Activated naive CD8-positive, alpha-beta T cell treated with anti-CD3 and anti-CD28 coated beads, Interleukin-2, amount 10 ng/mL, durations not matched to agents 7 days and 5 days (primary cell): ENCODE measurements around the gene ENGASE. TPM values are rescaled to one million over a fixed set of nuclear protein-coding genes. Genes with fewer than 3 reads are reported as not detected.
"Not testable (repeated sequence)": the region's sequence is repeated elsewhere in the genome, so short reads cannot be mapped to it uniquely, and the experiment has no call there.

Source experiments
- ATAC-seq: fragments of 150-1000 bp; cut with Tn5 transposase; one replicate; pipeline ENCODE4 v1.10.0; 2021; ENCODE audit warnings: low read depth, moderate library complexity
- POLR2A ChIA-PET: fragments of 350-600 bp; sonication (Branson Sonifier 250); formaldehyde crosslinking; loops from one replicate; lab custom pipeline; 2021; ENCODE audit warnings: antibody characterized with exemption; lab: Charles Lee
- DNase-seq: peaks from one replicate; pipeline ENCODE4 v3.0.0; 2021
- H3K27ac Mint-ChIP-seq: one replicate; pipeline ENCODE4 v1.8.0; 2022; ENCODE audit warnings: mild to moderate bottlenecking, mixed read lengths
- H3K27me3 Mint-ChIP-seq: one replicate; pipeline ENCODE4 v1.8.0; 2022; ENCODE audit warnings: mild to moderate bottlenecking, moderate library complexity, mixed read lengths
- H3K36me3 Mint-ChIP-seq: one replicate; pipeline ENCODE4 v1.8.0; 2021; ENCODE audit warnings: mild to moderate bottlenecking, mixed read lengths
- H3K4me1 Mint-ChIP-seq: one replicate; pipeline ENCODE4 v1.8.0; 2021; ENCODE audit warnings: mixed read lengths
- H3K4me3 Mint-ChIP-seq: one replicate; pipeline ENCODE4 v1.8.0; 2022; ENCODE audit warnings: mild to moderate bottlenecking, moderate library complexity, mixed read lengths
- H3K9me3 Mint-ChIP-seq: one replicate; pipeline ENCODE4 v1.8.0; 2021; ENCODE audit warnings: mixed read lengths
- total RNA-seq, 2 experiments: library from RNA; stranded (reverse); gene quantifications; one replicate each; pipeline ENCODE4 v1.2.3, GENCODE V29; 2021

The ENGASE gene
- total RNA-seq = 10 to 100 TPM; 72.8 to 78.2 TPM

GRCh38 chr17:79074649-79075445 lies at the start of gene ENGASE:
Gene ENGASE (plus strand): TSS chr17:79074824. CDS start chr17:79074945, 121 bp downstream.
- Mint-ChIP-seq H3K4me3 (peak within 1 kb of the TSS; percentile 87), H3K4me1 (peaks cover 6% of the 10 kb centered on the region), H3K36me3 (peaks cover 2% of the 10 kb centered on the region), H3K9me3 (no peaks in the 10 kb centered on the region), H3K27ac (peak within 1 kb of the TSS; percentile 77), H3K27me3 (no peaks in the 10 kb centered on the region)
- POLR2A ChIA-PET = interaction anchor here (0.6 to 1.4 kb wide), 3 partner anchors 8 to 65 kb away, joined by 3 to 8 read pairs (median 3); partner anchors contain the start of gene CANT1
- ATAC-seq = peak; percentile 97
- peak; percentile 96 for DNase-seq

- H3K9me3 Mint-ChIP-seq = no peaks in the 10 kb centered on the region
- H3K27ac Mint-ChIP-seq = no peak overlapping the region
- peaks cover 5% of the 10 kb centered on the region for H3K4me1 Mint-ChIP-seq
- DNase-seq (no peak), ATAC-seq (no peak)
- POLR2A ChIA-PET = no interaction called here
- peaks cover 52% of the 10 kb centered on the region for H3K27me3 Mint-ChIP-seq
- H3K36me3 Mint-ChIP-seq = no peaks in the 10 kb centered on the region
- H3K4me3 Mint-ChIP-seq = peak overlapping the region; percentile 79
Observed at GRCh38 chr17:79024901-79025737, 49.5 kb upstream of the ENGASE start.

GRCh38 chr17:79026376-79027273 lies 48.0 kb upstream of the ENGASE start:
- H3K4me3 Mint-ChIP-seq = no peak overlapping the region

GRCh38 chr17:79027274-79027924 lies 47.2 kb upstream of the ENGASE start:
- no peaks in the 10 kb centered on the region for H3K36me3 Mint-ChIP-seq
- ATAC-seq (no peak), DNase-seq (no peak)
- no peaks in the 10 kb centered on the region for H3K9me3 Mint-ChIP-seq
- POLR2A ChIA-PET = no interaction called here
- H3K27ac Mint-ChIP-seq = no peak overlapping the region
- H3K4me3 Mint-ChIP-seq = no peak overlapping the region
- H3K4me1 Mint-ChIP-seq = peaks cover 5% of the 10 kb centered on the region
- peaks cover 42% of the 10 kb centered on the region for H3K27me3 Mint-ChIP-seq

More at GRCh38 chr17:79026376-79027273, 48.0 kb upstream of the ENGASE start:
- H3K36me3 Mint-ChIP-seq = no peaks in the 10 kb centered on the region
- no peak for DNase-seq
- peaks cover 5% of the 10 kb centered on the region for H3K4me1 Mint-ChIP-seq
- H3K27ac Mint-ChIP-seq = no peak overlapping the region
- no peaks in the 10 kb centered on the region for H3K9me3 Mint-ChIP-seq
- POLR2A ChIA-PET = no interaction called here
- peaks cover 46% of the 10 kb centered on the region for H3K27me3 Mint-ChIP-seq
- no peak for ATAC-seq

- Mint-ChIP-seq H3K4me3 (no peak overlapping the region), H3K9me3 (no peaks in the 10 kb centered on the region), H3K27me3 (peaks cover 38% of the 10 kb centered on the region), H3K4me1 (peaks cover 5% of the 10 kb centered on the region), H3K36me3 (no peaks in the 10 kb centered on the region), H3K27ac (no peak overlapping the region)
- POLR2A ChIA-PET = no interaction called here
- ATAC-seq (no peak), DNase-seq (no peak)
Observed at GRCh38 chr17:79027925-79028491, 46.6 kb upstream of the ENGASE start.

- Mint-ChIP-seq H3K27ac (no peak overlapping the region), H3K27me3 (peaks cover 31% of the 10 kb centered on the region), H3K9me3 (no peaks in the 10 kb centered on the region), H3K4me1 (peaks cover 5% of the 10 kb centered on the region), H3K36me3 (no peaks in the 10 kb centered on the region), H3K4me3 (no peak overlapping the region)
- POLR2A ChIA-PET = no interaction called here
- ATAC-seq = no peak
- no peak for DNase-seq
Observed at GRCh38 chr17:79028496-79029326, 45.9 kb upstream of the ENGASE start.

GRCh38 chr17:79029327-79030009 lies 45.2 kb upstream of the ENGASE start:
- POLR2A ChIA-PET = no interaction called here
- Mint-ChIP-seq H3K4me1 (peaks cover 2% of the 10 kb centered on the region), H3K36me3 (no peaks in the 10 kb centered on the region), H3K4me3 (no peak overlapping the region), H3K27ac (no peak overlapping the region), H3K27me3 (peaks cover 28% of the 10 kb centered on the region), H3K9me3 (no peaks in the 10 kb centered on the region)
- ATAC-seq = no peak
- DNase-seq = no peak

GRCh38 chr17:79030636-79031035 lies 44.0 kb upstream of the ENGASE start:
- H3K36me3 Mint-ChIP-seq, H3K4me3 Mint-ChIP-seq, DNase-seq, ATAC-seq, H3K27ac Mint-ChIP-seq, H3K4me1 Mint-ChIP-seq, POLR2A ChIA-PET, H3K9me3 Mint-ChIP-seq: not testable (repeated sequence)
- peaks cover 18% of the 10 kb centered on the region for H3K27me3 Mint-ChIP-seq

- POLR2A ChIA-PET = interaction anchor here (0.8 kb wide), 1 partner anchor 22 kb away, joined by 3 read pairs; the partner anchor contains the start of gene CANT1
- H3K4me3 Mint-ChIP-seq = no peak overlapping the region
- no peaks in the 10 kb centered on the region for H3K36me3 Mint-ChIP-seq
- no peak for DNase-seq
- H3K27me3 Mint-ChIP-seq = peaks cover 10% of the 10 kb centered on the region
- no peak for ATAC-seq
- H3K9me3 Mint-ChIP-seq = no peaks in the 10 kb centered on the region
- no peak overlapping the region for H3K27ac Mint-ChIP-seq
- no peaks in the 10 kb centered on the region for H3K4me1 Mint-ChIP-seq
Observed at GRCh38 chr17:79031996-79032875, 42.4 kb upstream of the ENGASE start.

- DNase-seq (no peak), ATAC-seq (no peak)
- POLR2A ChIA-PET = interaction anchor here (1.2 kb wide), 1 partner anchor 41 kb away, joined by 3 read pairs; the partner anchor contains the start of gene ENGASE
- Mint-ChIP-seq H3K4me1 (no peaks in the 10 kb centered on the region), H3K36me3 (no peaks in the 10 kb centered on the region), H3K4me3 (no peak overlapping the region), H3K9me3 (no peaks in the 10 kb centered on the region), H3K27ac (no peak overlapping the region), H3K27me3 (peaks cover 10% of the 10 kb centered on the region)
Observed at GRCh38 chr17:79033046-79033616, 41.5 kb upstream of the ENGASE start.
